ENCODE measurements around the gene PRSS22. TPM values are rescaled to one million over a fixed set of nuclear protein-coding genes. Genes with fewer than 3 reads are reported as not detected.

PRSS22 gene
- total RNA-seq, 1 donor from 2014 or later, result 22.8 TPM

DNA sequence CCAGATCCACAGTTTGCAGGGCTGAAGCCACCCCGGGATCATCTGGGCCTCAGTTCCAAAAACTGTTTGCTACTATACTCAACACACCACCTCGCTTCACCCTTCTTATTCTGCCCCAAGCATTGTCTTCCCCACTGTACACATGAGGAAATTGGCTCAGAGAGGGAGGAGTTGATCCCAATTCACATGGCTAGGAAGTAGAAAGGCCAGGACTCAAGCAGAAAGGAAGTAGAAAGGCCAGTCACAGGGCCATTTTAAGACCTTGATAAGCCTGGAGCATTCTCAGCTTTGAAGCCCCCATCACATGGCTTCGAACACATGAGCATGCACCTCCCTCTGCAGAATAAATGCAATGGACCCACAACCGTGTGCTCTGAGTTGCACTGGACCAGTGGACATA, 7.7 kb upstream of the PRSS22 start:
- Mint-ChIP-seq H3K27ac (no peak overlapping the region), H3K4me3 (no peak overlapping the region), H3K4me1 (peaks cover 6% of the 10 kb centered on the region), H3K9me3 (peaks cover 5% of the 10 kb centered on the region), H3K36me3 (no peaks in the 10 kb centered on the region), H3K27me3 (ENCODE audit: low read depth) (peaks cover 50% of the 10 kb centered on the region)
- TF ChIP-seq, protein P1, sequence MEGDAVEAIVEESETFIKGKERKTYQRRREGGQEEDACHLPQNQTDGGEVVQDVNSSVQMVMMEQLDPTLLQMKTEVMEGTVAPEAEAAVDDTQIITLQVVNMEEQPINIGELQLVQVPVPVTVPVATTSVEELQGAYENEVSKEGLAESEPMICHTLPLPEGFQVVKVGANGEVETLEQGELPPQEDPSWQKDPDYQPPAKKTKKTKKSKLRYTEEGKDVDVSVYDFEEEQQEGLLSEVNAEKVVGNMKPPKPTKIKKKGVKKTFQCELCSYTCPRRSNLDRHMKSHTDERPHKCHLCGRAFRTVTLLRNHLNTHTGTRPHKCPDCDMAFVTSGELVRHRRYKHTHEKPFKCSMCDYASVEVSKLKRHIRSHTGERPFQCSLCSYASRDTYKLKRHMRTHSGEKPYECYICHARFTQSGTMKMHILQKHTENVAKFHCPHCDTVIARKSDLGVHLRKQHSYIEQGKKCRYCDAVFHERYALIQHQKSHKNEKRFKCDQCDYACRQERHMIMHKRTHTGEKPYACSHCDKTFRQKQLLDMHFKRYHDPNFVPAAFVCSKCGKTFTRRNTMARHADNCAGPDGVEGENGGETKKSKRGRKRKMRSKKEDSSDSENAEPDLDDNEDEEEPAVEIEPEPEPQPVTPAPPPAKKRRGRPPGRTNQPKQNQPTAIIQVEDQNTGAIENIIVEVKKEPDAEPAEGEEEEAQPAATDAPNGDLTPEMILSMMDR (IDR thresholded peaks at IDR 0.05; ENCODE audit: unreplicated experiment), result no peak
- DNase-seq (ENCODE audit: low spot score in 2 of 2, unreplicated experiment in 2 of 2), result no peak

DNA sequence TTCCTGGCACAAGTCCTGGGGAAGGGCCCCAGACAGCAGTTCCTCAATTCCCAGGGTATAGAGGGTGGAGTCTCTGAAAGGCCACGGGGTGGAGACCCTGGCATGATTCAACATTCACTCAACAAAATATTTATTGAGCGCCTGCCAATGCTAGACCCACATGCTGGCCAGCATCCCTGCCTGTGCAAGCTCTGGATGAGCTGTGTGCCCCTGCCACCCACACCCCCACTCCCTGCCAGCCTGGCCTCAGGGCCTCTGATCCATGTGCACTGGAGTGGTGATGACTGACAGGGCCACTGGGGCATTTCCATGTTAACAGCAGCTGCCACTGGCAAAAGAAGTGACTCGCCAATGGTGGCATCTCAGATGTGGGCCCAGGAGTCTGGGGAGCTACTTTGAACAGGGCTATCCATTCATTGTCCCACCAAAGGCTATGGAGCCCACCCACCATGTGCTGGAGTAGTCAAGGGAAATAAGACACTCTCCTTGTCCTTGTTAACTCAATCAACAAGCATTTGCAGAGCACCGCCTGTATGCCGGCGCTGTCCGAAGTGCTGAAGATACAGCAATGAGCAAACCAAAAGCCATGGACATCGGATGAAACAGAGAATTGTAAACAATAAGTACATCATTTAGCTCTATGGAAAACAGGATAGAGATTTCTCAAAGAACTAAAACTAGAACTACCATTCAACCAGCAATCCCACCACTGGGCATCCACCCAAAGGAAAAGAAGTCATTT, 3.0 kb upstream of the PRSS22 start:
- no peak overlapping the region for H3K4me3 Mint-ChIP-seq

DNA sequence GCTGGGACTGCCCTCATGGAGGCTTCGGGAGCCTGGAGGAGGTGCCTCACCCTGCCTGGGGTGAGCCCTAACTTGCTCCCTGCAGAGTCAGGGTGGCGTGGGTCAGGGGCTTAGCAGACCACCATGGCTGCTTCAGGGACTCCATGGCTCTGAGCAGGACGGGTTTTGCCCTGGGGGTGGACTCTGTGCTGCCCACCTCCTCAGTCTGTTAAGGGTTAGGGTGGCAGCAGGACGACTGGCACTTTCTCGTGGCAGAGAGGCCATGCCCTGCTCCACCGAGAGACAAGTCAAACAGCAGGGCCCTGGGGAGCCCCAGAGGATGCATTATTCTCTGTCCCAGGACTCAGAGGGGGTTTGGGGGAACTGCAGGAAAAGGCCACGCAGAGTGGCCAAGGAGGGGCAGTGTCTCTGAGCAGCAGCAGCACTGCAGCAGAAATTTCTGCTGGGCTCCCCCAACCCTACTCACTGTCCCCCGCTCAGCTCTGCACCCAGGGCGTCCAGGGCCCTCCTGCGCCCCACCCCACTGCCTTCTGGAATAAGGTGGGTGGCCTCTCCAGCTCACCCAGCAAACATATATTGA, 1.8 kb upstream of the PRSS22 start:
- Mint-ChIP-seq H3K27ac (no peak overlapping the region), H3K9me3 (peaks cover 5% of the 10 kb centered on the region), H3K4me1 (peaks cover 5% of the 10 kb centered on the region), H3K36me3 (peaks cover 2% of the 10 kb centered on the region), H3K4me3 (no peak overlapping the region), H3K27me3 (ENCODE audit: low read depth) (peaks cover 31% of the 10 kb centered on the region)
- DNase-seq (ENCODE audit: low spot score in 2 of 2, unreplicated experiment in 2 of 2), result no peak
- TF ChIP-seq, protein P1 (IDR thresholded peaks at IDR 0.05; ENCODE audit: unreplicated experiment), result no peak

More for the DNA sequence above, 3.0 kb upstream of the PRSS22 start:
- Mint-ChIP-seq H3K27ac (no peak overlapping the region), H3K27me3 (ENCODE audit: low read depth) (peaks cover 42% of the 10 kb centered on the region), H3K36me3 (no peaks in the 10 kb centered on the region), H3K4me1 (peaks cover 5% of the 10 kb centered on the region), H3K9me3 (peaks cover 5% of the 10 kb centered on the region)
- no peak for DNase-seq (ENCODE audit: low spot score in 2 of 2, unreplicated experiment in 2 of 2)
- TF ChIP-seq, protein P1 (IDR thresholded peaks at IDR 0.05; ENCODE audit: unreplicated experiment), result no peak

DNA sequence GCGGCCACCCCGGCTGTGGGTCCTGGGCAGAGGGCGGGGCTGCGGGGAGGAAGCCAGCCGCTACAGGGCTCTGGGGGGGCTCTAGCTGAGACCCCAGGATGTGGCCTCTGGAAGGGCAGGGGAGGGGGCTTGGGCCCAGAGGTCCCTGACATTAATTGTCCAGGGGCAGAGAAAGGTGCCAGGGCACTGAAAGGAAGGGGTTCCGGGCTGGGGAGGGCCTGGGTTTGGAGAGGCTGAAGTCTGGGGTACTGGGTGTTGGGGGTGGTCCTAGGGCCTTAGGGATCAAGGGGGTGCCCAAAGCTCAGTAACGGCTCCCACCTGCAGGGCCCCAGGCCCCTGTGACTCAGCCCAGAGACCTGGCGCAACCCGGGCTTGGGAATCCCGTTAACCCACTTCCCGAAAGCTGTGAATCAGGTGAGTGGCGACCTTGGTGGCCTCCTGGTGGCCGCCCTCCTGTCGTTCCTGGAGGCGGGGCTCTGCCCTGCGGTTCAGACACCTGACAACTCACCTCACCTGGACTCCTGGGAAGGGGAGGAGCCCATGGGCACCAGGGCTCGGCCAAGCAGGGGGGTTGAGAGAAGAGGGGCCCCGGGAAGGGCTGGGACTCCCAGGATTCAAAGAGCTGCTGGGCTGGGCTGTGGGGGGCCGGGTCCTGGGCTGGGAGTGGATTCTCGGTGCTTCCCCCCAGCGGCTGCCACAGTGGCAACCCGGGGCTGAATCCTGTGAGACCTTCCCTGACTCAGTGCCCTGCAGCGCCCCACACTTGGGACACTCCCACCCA, 465 bp upstream of the PRSS22 start:
- H3K4me1 Mint-ChIP-seq, result peaks cover 5% of the 10 kb centered on the region
- peak overlapping the region; percentile 80 for H3K4me3 Mint-ChIP-seq
- no peak for DNase-seq (ENCODE audit: low spot score in 2 of 2, unreplicated experiment in 2 of 2)
- peaks cover 13% of the 10 kb centered on the region for H3K9me3 Mint-ChIP-seq
- peaks cover 11% of the 10 kb centered on the region for H3K36me3 Mint-ChIP-seq
- TF ChIP-seq, protein P1 (IDR thresholded peaks at IDR 0.05; ENCODE audit: unreplicated experiment), result no peak
- H3K27ac Mint-ChIP-seq, result no peak overlapping the region
- peaks cover 20% of the 10 kb centered on the region for H3K27me3 Mint-ChIP-seq (ENCODE audit: low read depth)

GRCh38 chr16:2856686-2857450, 1.1 kb downstream of the PRSS22 start:
- Mint-ChIP-seq H3K27ac (no peak overlapping the region), H3K4me1 (peaks cover 5% of the 10 kb centered on the region), H3K4me3 (peak overlapping the region; percentile 41), H3K36me3 (peaks cover 11% of the 10 kb centered on the region), H3K27me3 (ENCODE audit: low read depth) (peaks cover 20% of the 10 kb centered on the region), H3K9me3 (peaks cover 13% of the 10 kb centered on the region)
- no peak for DNase-seq (ENCODE audit: low spot score in 2 of 2, unreplicated experiment in 2 of 2)
- TF ChIP-seq, protein P1 (IDR thresholded peaks at IDR 0.05; ENCODE audit: unreplicated experiment), result no peak

Data from mesothelial cell of epicardium (in vitro differentiated cells).